Body of pancreas (tissue), 4 donors: ENCODE results near the gene DLG2.
"Not testable (repeated sequence)": the region's sequence is repeated elsewhere in the genome, so short reads cannot be mapped to it uniquely, and the experiment has no call there.

ENCODE experiments used
- CTCF ChIP-seq, 7 experiments: fragments of 450-650 bp in 4 of 7; fragments of 200-600 bp in 3 of 7; sonication (generic) in 3 of 7; IDR thresholded peaks; one replicate each; pipeline ENCODE4 v1.5.1; 2016 to 2019; ENCODE audit warnings: antibody characterized with exemption in 7 of 7
- POLR2A ChIP-seq, 3 donors: fragments of 450-650 bp; IDR thresholded peaks; one replicate each; pipeline ENCODE4 v1.6.1; 2016; ENCODE audit warnings: antibody characterized with exemption in 3 of 3, mild to moderate bottlenecking in 2 of 3

- not testable (repeated sequence) for TF ChIP-seq POLR2A, CTCF (IDR thresholded peaks at IDR 0.05)
These were observed 397.4 kb downstream of the DLG2 start for GRCh38 chr11:85229723-85230122.
